Kidney (tissue), 14 donors: ENCODE measurements around the gene LEAP2. TPM values are rescaled to one million over a fixed set of nuclear protein-coding genes. Genes with fewer than 3 reads are reported as not detected.

Experiments used
- DNase-seq, 5 donors: peaks; one replicate each; pipeline ENCODE4 v3.0.0-alpha.2; 2013 to 2020
- FAIRE-seq: peaks from 2 replicates; lab custom pipeline; 2012; peaks lifted over from hg19 to GRCh38; lab: Jason Lieb, UNC
- H3K27ac ChIP-seq, 2 donors: one replicate each; pipeline ENCODE4 v1.7.0; 2013; ENCODE audit warnings: low read depth in 2 of 2, low read length in 2 of 2, inconsistent platforms in 1 of 2
- H3K27me3 ChIP-seq: one replicate; pipeline ENCODE4 v1.7.1; 2013; ENCODE audit warnings: low read length, inconsistent platforms; ENCODE audit not compliant: control insufficient read depth, insufficient read depth
- H3K36me3 ChIP-seq, 3 donors: one replicate each; pipeline versions ENCODE4 v1.7.0 to v1.7.1; 2013; ENCODE audit warnings: low read length in 3 of 3, control low read depth in 1 of 3, inconsistent platforms in 1 of 3; ENCODE audit not compliant: insufficient read depth in 3 of 3, control insufficient read depth in 2 of 3
- H3K4me1 ChIP-seq, 3 donors: one replicate each; pipeline versions ENCODE4 v1.7.0 to v1.7.1; 2013; ENCODE audit warnings: low read length in 3 of 3, inconsistent platforms in 1 of 3, low read depth in 1 of 3; ENCODE audit not compliant: control insufficient read depth in 2 of 3, insufficient read depth in 2 of 3
- H3K4me3 ChIP-seq, 3 donors: one replicate each; pipeline versions ENCODE4 v1.7.0 to v1.8.1; 2013; ENCODE audit warnings: low read length in 3 of 3, control low read depth in 1 of 3, inconsistent platforms in 1 of 3
- H3K9ac ChIP-seq, 3 donors: one replicate each; pipeline versions ENCODE4 v1.7.0 to v1.7.1; 2013; ENCODE audit warnings: low read length in 3 of 3, control low read depth in 1 of 3, inconsistent platforms in 1 of 3
- H3K9me3 ChIP-seq, 3 donors: one replicate each; pipeline versions ENCODE4 v1.7.0 to v1.7.1; 2013; ENCODE audit warnings: low read length in 3 of 3, control low read depth in 1 of 3, inconsistent platforms in 1 of 3; ENCODE audit not compliant: control insufficient read depth in 2 of 3, insufficient read depth in 1 of 3
- CTCF ChIP-seq: IDR thresholded peaks from 3 replicates; pipeline ENCODE4 v1.5.1; 2012; ENCODE audit warnings: mild to moderate bottlenecking, moderate library complexity, borderline replicate concordance; ENCODE audit not compliant: insufficient read depth; ENCODE audit errors: extremely low read depth
- intact Hi-C: fragments of 100-400 bp; cut with DNase I; formaldehyde crosslinking; loops from one replicate; pipeline ENCODE4 v1.11.1; 2022
- polyA plus RNA-seq: library from polyadenylated mRNA; stranded (reverse); fragments of 350-450 nt; fragmentation: Illumina TruSeq; extraction: RNeasy Lipid Tissue Mini Kit (QIAGEN cat#74804); gene quantifications from one replicate; pipeline ENCODE4 v1.2.3, GENCODE V29; 2014; ENCODE audit warnings: low read depth, low replicate concordance; ENCODE audit not compliant: insufficient read depth
- total RNA-seq: library from RNA; stranded (reverse); fragmentation: NEBNext Ultra II Directional; extraction: Animal tissue kit (Norgen Biotek cat#: 25700); gene quantifications from one replicate; pipeline ENCODE4 v1.2.1, GENCODE V29; 2021
- donor health status: control.
- donor health status: control.
- donor health status: control.
- donor health status: control.
- donor health status: control.
- donor health status: DM: yes; HTN: yes; CAD: no.
- donor health status: Normal renal cell carcinoma (clear cell type).

The LEAP2 gene
- total and polyA plus RNA-seq, 2 donors from 2014 or later, result 1.5 to 6.9 TPM

DNA sequence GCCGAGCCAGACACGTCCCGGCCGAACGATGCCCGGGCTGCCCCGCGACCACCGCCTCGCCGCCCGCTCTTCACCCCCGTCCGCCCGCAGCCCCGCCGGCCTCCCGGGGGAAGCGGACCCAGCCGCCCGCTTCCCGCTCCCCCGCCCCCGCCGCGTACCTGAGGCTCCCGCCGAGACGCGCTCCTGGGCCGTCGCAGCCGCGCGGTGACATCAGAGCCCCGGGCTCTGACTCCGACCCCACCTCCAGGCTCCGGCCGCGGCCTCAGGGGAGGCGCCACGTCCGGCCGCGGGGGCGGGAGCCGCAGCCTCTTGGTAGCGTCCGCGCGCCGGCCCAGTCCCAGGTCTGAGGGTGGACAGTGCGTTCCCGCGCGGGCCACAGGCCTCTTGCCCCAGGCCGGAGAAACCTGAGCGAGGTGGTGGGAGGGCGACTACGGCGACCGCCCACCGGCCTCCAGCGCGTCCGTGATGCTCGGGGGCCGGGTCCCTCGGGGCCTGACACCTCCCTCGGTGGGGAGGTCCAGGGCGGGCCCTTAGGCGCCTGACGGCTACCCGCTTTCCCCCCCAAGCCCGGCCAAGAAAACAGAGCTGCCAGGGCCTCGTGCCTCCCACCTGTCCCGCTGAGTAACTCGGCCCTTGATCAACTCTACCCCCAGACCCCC is 42.9 kb upstream of the LEAP2 start, which contains the start of gene SHROOM1:
Gene SHROOM1 (minus strand): TSS at position 212 of the 659 bp plus-strand sequence. CDS start 4,507 bp downstream, outside the sequence.
- peaks cover 0 to 12% (median 5%) of the 10 kb centered on the region in 3 donors for H3K4me1 ChIP-seq
- peak within 1 kb of the TSS; percentile 75 to 76 for H3K27ac ChIP-seq
- peak within 1 kb of the TSS; percentile 11 to 73 (median 60) for H3K9ac ChIP-seq
- no peaks in the 10 kb centered on the region for H3K36me3 ChIP-seq
- TF ChIP-seq CTCF, result no peak
- no peaks in the 10 kb centered on the region for H3K9me3 ChIP-seq
- DNase-seq (peak; percentile 61 to 85 (median 74)), FAIRE-seq (no peak)
- intact Hi-C loops, result no loop called here
- peaks cover 2% of the 10 kb centered on the region for H3K27me3 ChIP-seq
- H3K4me3 ChIP-seq, result peak within 1 kb of the TSS; percentile 44 to 77 (median 49)

- Histone ChIP-seq H3K9me3 (no peaks in the 10 kb centered on the region), H3K36me3 (no peaks in the 10 kb centered on the region), H3K27ac (no peak overlapping the region), H3K4me1 (peaks cover 0 to 10% (median 5%) of the 10 kb centered on the region in 3 donors), H3K27me3 (peaks cover 2% of the 10 kb centered on the region), H3K9ac (peak overlapping the region in 1 of 3 donors; percentile 47), H3K4me3 (peak overlapping the region in 1 of 3 donors; percentile 77)
- DNase-seq (peak in 2 of 5 donors; percentile 53 to 55), FAIRE-seq (no peak)
- intact Hi-C loops, result no loop called here
- TF ChIP-seq CTCF, result no peak
These were observed 42.2 kb upstream of the LEAP2 start for GRCh38 chr5:132831095-132831860.

- no peaks in the 10 kb centered on the region for H3K9me3 ChIP-seq
- DNase-seq, result no peak
- peaks cover 0 to 10% (median 5%) of the 10 kb centered on the region in 3 donors for H3K4me1 ChIP-seq
- peaks cover 2% of the 10 kb centered on the region for H3K27me3 ChIP-seq
- intact Hi-C loops, result no loop called here
- no peak overlapping the region for H3K9ac ChIP-seq
- H3K4me3 ChIP-seq, result no peak overlapping the region
- TF ChIP-seq CTCF, result no peak
- H3K27ac ChIP-seq, result no peak overlapping the region
- H3K36me3 ChIP-seq, result no peaks in the 10 kb centered on the region
- no peak for FAIRE-seq
These were observed 40.9 kb upstream of the LEAP2 start for GRCh38 chr5:132832612-132833011.
